Measurements from ENCODE around the gene UQCC2.

GRCh38 chr6:33667776-33668175 lies 43.7 kb downstream of the UQCC2 start:
- TF ChIP-seq CTCF (IDR thresholded peaks at IDR 0.05) (no peak), YY1 (IDR thresholded peaks at IDR 0.05; ENCODE audit: low read depth) (no peak), POLR2AphosphoS5 (IDR thresholded peaks at IDR 0.05; ENCODE audit: low read depth, low read length) (no peak), FOXJ3 (CRISPR knock-in tag; IDR thresholded peaks at IDR 0.05) (no peak), USF1 (IDR thresholded peaks at IDR 0.05; ENCODE audit: borderline replicate concordance, low read depth) (no peak)

Data from SK-N-SH (cell line).